Measurements from ENCODE around the gene GLIPR2. TPM values are rescaled to one million over a fixed set of nuclear protein-coding genes. Genes with fewer than 3 reads are reported as not detected.

GLIPR2 gene
- total and polyA plus RNA-seq, 2 of the 4 experiments (the other 2 are of a cell fraction): 35.8 to 43.3 TPM

GRCh38 chr9:36189976-36190375 is 53.4 kb downstream of the GLIPR2 start:
- in situ Hi-C loops (cut with MboI; ENCODE audit: low sequenced_read_pairs): no loop called here
- dilution Hi-C loops (cut with HindIII; ENCODE audit: low sequenced_read_pairs, unreplicated experiment): no loop called here
- H2AK9ac ChIP-seq (replicated peaks; ENCODE audit: low read depth, low read length, poor library complexity): peak overlapping the region; percentile 68

More at GRCh38 chr9:36189976-36190375, 53.4 kb downstream of the GLIPR2 start:
- Histone ChIP-seq H3K56ac (ENCODE audit: extremely low read depth, insufficient read depth, low read length) (peak overlapping the region; percentile 84; the same call in 1 of the 2 replicates), H3K36me3 (ENCODE audit: control insufficient read depth, insufficient read depth, low read length) (peaks cover 2% of the 10 kb centered on the region; the same call in 1 of the 2 replicates), H3K23ac (ENCODE audit: low read depth, low read length) (peak overlapping the region; percentile 77), H3K79me1 (ENCODE audit: low read depth in 1 of 2, low read length in 2 of 2) (peaks cover 3 to 48% of the 10 kb centered on the region in 2 experiments; a peak in 2 of 4 replicates), H2AFZ (replicated peaks; ENCODE audit: low read length, poor library complexity) (peak overlapping the region; percentile 72), H3K9ac (ENCODE audit: low read depth, low read length) (peak overlapping the region; percentile 92), H4K91ac (ENCODE audit: insufficient read depth, low read depth, low read length) (peak overlapping the region; percentile 88), H2BK120ac (ENCODE audit: low read depth, low read length) (peak overlapping the region; percentile 81), H4K20me1 (ENCODE audit: insufficient read depth, low read length) (peaks cover 39% of the 10 kb centered on the region), H3K14ac (replicated peaks; ENCODE audit: low read depth, low read length) (peak overlapping the region; percentile 99), H4K8ac (ENCODE audit: low read depth in 2 of 2, low read length in 2 of 2) (peak overlapping the region; percentile 65 to 99), H3K9me3 (ENCODE audit: control insufficient read depth, insufficient read depth, low read length) (no peaks in the 10 kb centered on the region), H2BK5ac (ENCODE audit: low read depth, low read length, poor library complexity, severe bottlenecking) (peak overlapping the region; percentile 96), H3K27ac (ENCODE audit: insufficient read depth, low read length) (peak overlapping the region; percentile 84), H3K4me2 (ENCODE audit: low read depth, low read length) (peak overlapping the region; percentile 94), H2BK15ac (ENCODE audit: low read depth, low read length) (peak overlapping the region; percentile 45; the same call in 1 of the 3 replicates), H3K4me3 (ENCODE audit: insufficient read depth, low read depth, low read length) (peak overlapping the region; percentile 35), H3K9me1 (ENCODE audit: insufficient read depth, low read length) (peaks cover 21% of the 10 kb centered on the region), H4K5ac (ENCODE audit: low read depth, low read length) (peak overlapping the region; percentile 95), H3K18ac (ENCODE audit: low read depth, low read length) (peak overlapping the region; percentile 65; the same call in 1 of the 2 replicates), H3K4me1 (ENCODE audit: control insufficient read depth, insufficient read depth, low read length) (peaks cover 15% of the 10 kb centered on the region), H2AK5ac (ENCODE audit: low read depth, low read length) (peak overlapping the region; percentile 85), H3K4ac (ENCODE audit: low read depth, low read length) (peak overlapping the region; percentile 83), H3K27me3 (ENCODE audit: control insufficient read depth, insufficient read depth, low read length) (no peaks in the 10 kb centered on the region), H2BK20ac (ENCODE audit: low read depth, low read length) (peak overlapping the region; percentile 85; the same call in 1 of the 2 replicates)
- no CpG with 5 or more reads among the region's 9 CpGs for WGBS, 2 experiments (ENCODE audit: extremely low coverage in 2 of 2, insufficient read length in 1 of 2)
- ChIA-PET POLR2A (ENCODE audit: unreplicated experiment) (interaction anchor here (0.5 to 0.9 kb wide), 2 partner anchors 17 to 149 kb away, joined by 3 to 7 read pairs; no protein-coding TSS in a partner anchor), CTCF (interaction anchor here (0.6 to 2.1 kb wide), 7 partner anchors 11 to 50 kb away, joined by 3 to 6 read pairs (median 3); no protein-coding TSS in a partner anchor)
- intact Hi-C loops (cut with micrococcal nuclease): loop anchor here (2.0 to 5.0 kb wide), 3 partner anchors 53 to 137 kb away; partner anchors contain the start of gene GLIPR2
- no peak for ATAC-seq (ENCODE audit: low read depth)
- BruUV-seq (replicated peaks): no TSS peak
- DNase-seq: no peak
- TF ChIP-seq ELK1 (IDR thresholded peaks at IDR 0.05; ENCODE audit: borderline replicate concordance, low read depth, low read length) (no peak), MAZ (IDR thresholded peaks at IDR 0.05; ENCODE audit: borderline replicate concordance, low read depth, low read length) (no peak), USF2 (IDR thresholded peaks at IDR 0.05; ENCODE audit: low read depth, low read length) (no peak), BHLHE40 (IDR thresholded peaks at IDR 0.05; ENCODE audit: low read depth, low read length) (no peak), RFX5 (IDR thresholded peaks at IDR 0.05; ENCODE audit: low read depth, low read length) (no peak), NFE2L2 (IDR thresholded peaks at IDR 0.05; ENCODE audit: low read depth, low read length) (no peak), FOS (IDR thresholded peaks at IDR 0.05; ENCODE audit: low read depth, low read length) (no peak), POLR2A (IDR thresholded peaks at IDR 0.05; ENCODE audit: low read depth, low read length) (no peak), CEBPB (IDR thresholded peaks at IDR 0.05; ENCODE audit: low read depth, low read length) (no peak), MXI1 (IDR thresholded peaks at IDR 0.05; ENCODE audit: borderline replicate concordance, low read depth, low read length) (no peak), CHD1 (IDR thresholded peaks at IDR 0.05; ENCODE audit: low read depth, low read length) (no peak), SMC3 (IDR thresholded peaks at IDR 0.05; ENCODE audit: low read depth, low read length) (no peak), MAFK (IDR thresholded peaks at IDR 0.05; ENCODE audit: low read depth, low read length) (no peak), RAD21 (IDR thresholded peaks at IDR 0.05; ENCODE audit: low read length) (no peak)
- TF ChIP-seq, protein P1, sequence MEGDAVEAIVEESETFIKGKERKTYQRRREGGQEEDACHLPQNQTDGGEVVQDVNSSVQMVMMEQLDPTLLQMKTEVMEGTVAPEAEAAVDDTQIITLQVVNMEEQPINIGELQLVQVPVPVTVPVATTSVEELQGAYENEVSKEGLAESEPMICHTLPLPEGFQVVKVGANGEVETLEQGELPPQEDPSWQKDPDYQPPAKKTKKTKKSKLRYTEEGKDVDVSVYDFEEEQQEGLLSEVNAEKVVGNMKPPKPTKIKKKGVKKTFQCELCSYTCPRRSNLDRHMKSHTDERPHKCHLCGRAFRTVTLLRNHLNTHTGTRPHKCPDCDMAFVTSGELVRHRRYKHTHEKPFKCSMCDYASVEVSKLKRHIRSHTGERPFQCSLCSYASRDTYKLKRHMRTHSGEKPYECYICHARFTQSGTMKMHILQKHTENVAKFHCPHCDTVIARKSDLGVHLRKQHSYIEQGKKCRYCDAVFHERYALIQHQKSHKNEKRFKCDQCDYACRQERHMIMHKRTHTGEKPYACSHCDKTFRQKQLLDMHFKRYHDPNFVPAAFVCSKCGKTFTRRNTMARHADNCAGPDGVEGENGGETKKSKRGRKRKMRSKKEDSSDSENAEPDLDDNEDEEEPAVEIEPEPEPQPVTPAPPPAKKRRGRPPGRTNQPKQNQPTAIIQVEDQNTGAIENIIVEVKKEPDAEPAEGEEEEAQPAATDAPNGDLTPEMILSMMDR (conservative IDR thresholded peaks at IDR 0.05; ENCODE audit: low read depth, low read length): no peak
